K562 (cell line): ENCODE data around the gene PLEKHH3. TPM values are rescaled to one million over a fixed set of nuclear protein-coding genes. Genes with fewer than 3 reads are reported as not detected.

Experiments used
- ATF2 ChIP-seq: sonication (generic); formaldehyde crosslinking; IDR thresholded peaks from 2 replicates; pipeline ENCODE4 v1.8.1; 2022; ENCODE audit warnings: missing genetic modification reagents
- ATF7 ChIP-seq: fragments of 450-650 bp; IDR thresholded peaks from 2 replicates; pipeline ENCODE4 v1.7.1; 2014; ENCODE audit warnings: mild to moderate bottlenecking, moderate library complexity
- CXXC5 ChIP-seq: fragments of 250-450 bp; sonication (Bioruptor Pico); IDR thresholded peaks from 2 replicates; pipeline ENCODE4 v1.8.0; 2022; ENCODE audit warnings: inconsistent platforms, mild to moderate bottlenecking, moderate library complexity
- GABPB1 ChIP-seq: sonication (generic); formaldehyde crosslinking; IDR thresholded peaks from 2 replicates; pipeline ENCODE4 v1.8.0; 2022; ENCODE audit warnings: mild to moderate bottlenecking, missing genetic modification reagents
- HDAC8 ChIP-seq: fragments of 450-650 bp; IDR thresholded peaks from 2 replicates; pipeline ENCODE4 v1.6.1; 2016; ENCODE audit warnings: mild to moderate bottlenecking, missing genetic modification characterization, moderate library complexity, missing compliant biosample characterization
- JUND ChIP-seq, 2 experiments: IDR thresholded peaks; 2 replicates in 1 of 2; 3 replicates in 1 of 2; pipeline ENCODE4 v1.6.1; 2011; ENCODE audit warnings: borderline replicate concordance in 2 of 2, low read depth in 2 of 2, low read length in 2 of 2, improper control_type of control experiment in 1 of 2, missing biosample characterization in 1 of 2, missing genetic modification characterization in 1 of 2, missing genetic modification reagents in 1 of 2
- KHSRP ChIP-seq: fragments of 450-650 bp; IDR thresholded peaks from 2 replicates; pipeline ENCODE4 v1.6.1; 2017
- MITF ChIP-seq: IDR thresholded peaks from 2 replicates; pipeline ENCODE4 v1.6.1; 2014; ENCODE audit warnings: antibody characterized with exemption
- PHF21A ChIP-seq: fragments of 450-650 bp; IDR thresholded peaks from 2 replicates; pipeline ENCODE4 v1.6.1; 2017; ENCODE audit warnings: low read depth, borderline replicate concordance
- RBM34 ChIP-seq: fragments of 200-400 bp; formaldehyde crosslinking; IDR thresholded peaks from 2 replicates; pipeline ENCODE4 v1.6.1; 2018; ENCODE audit warnings: low read length, borderline replicate concordance; ENCODE audit not compliant: insufficient read depth
- TSC22D4 ChIP-seq: fragments of 450-650 bp; IDR thresholded peaks from 2 replicates; pipeline ENCODE4 v1.6.1; 2016; ENCODE audit warnings: missing genetic modification characterization, missing biosample characterization, control low read depth
- U2AF2 ChIP-seq: fragments of 200-400 bp; formaldehyde crosslinking; optimal IDR thresholded peaks from 2 replicates; pipeline ENCODE3; 2017; ENCODE audit warnings: low read depth, mild to moderate bottlenecking, low read length
- ZBTB33 ChIP-seq: sonication (generic); formaldehyde crosslinking; IDR thresholded peaks from 2 replicates; pipeline ENCODE4 v1.8.1; 2023; ENCODE audit warnings: mild to moderate bottlenecking, missing genetic modification reagents
- ZBTB34 ChIP-seq: fragments of 250-450 bp; sonication (Bioruptor Pico); IDR thresholded peaks from 2 replicates; pipeline ENCODE4 v1.8.0; 2021; ENCODE audit warnings: mild to moderate bottlenecking, moderate library complexity
- ZKSCAN3 ChIP-seq: fragments of 250-450 bp; sonication (Bioruptor Pico); IDR thresholded peaks from 2 replicates; pipeline ENCODE4 v1.4.0; 2020
- ZMIZ1 ChIP-seq, 2 experiments: fragments of 150-350 bp in 1 of 2; IDR thresholded peaks; 2 replicates each; pipeline ENCODE4 v1.6.1; 2012 to 2016; ENCODE audit warnings: low read depth in 2 of 2, low read length in 2 of 2, mild to moderate bottlenecking in 1 of 2, moderate library complexity in 1 of 2
- ZNF24 ChIP-seq: fragments of 450-650 bp; IDR thresholded peaks from 2 replicates; pipeline ENCODE4 v1.6.1; 2016
- polyA plus RNA-seq, 8 experiments: library from polyadenylated mRNA; depleted of rRNA in 4 of 8; stranded (reverse) in 5 of 8; unstranded in 3 of 8; fragments of >200 nt; fragmentation: Nextera tagmentation in 2 of 8; fragmentation: Illumina TruSeq in 1 of 8; extraction: Ambion mirVana in 2 of 8; extraction: Trizol in 1 of 8; gene quantifications; 2 replicates each; pipeline versions ENCODE4 v1.2.1 to v1.2.3, GENCODE V29; 2011 to 2014; ENCODE audit warnings: inconsistent platforms in 1 of 8, missing spikeins in 1 of 8
- total RNA-seq, 7 experiments: library from RNA; depleted of rRNA in 6 of 7; stranded (reverse); fragments of >200 nt in 6 of 7; fragmentation: Illumina TruSeq in 2 of 7; extraction: Trizol in 2 of 7; gene quantifications; 2 replicates each; pipeline versions ENCODE4 v1.2.1 to v1.2.3, GENCODE V29; 2011 to 2021; ENCODE audit warnings: low replicate concordance in 1 of 7

PLEKHH3 gene
- total and polyA plus RNA-seq, 9 of the 15 experiments (the other 6 are each of a cell fraction or from before 2014, with no cell fraction given) = 0.58 to 34.5 (median 5.0) TPM

- TF ChIP-seq JUND (IDR thresholded peaks at IDR 0.05; ENCODE audit: borderline replicate concordance, low read depth, low read length) (peak; percentile 67), JUND (tag; IDR thresholded peaks at IDR 0.05; ENCODE audit: borderline replicate concordance, low read depth, low read length) (no peak), GABPB1 (CRISPR knock-in tag) (no peak), ZKSCAN3 (CRISPR knock-in tag) (no peak), ZBTB33 (CRISPR knock-in tag) (no peak), HDAC8 (tag) (no peak), ZBTB34 (no peak), ATF2 (CRISPR knock-in tag) (no peak), ZMIZ1 (IDR thresholded peaks at IDR 0.05; ENCODE audit: low read depth in 2 of 2, low read length in 2 of 2) (peak in 1 of 2 experiments; percentile 49; a peak in 1 of 4 replicates), PHF21A (no peak), ZNF24 (no peak), ATF7 (peak; percentile 24; the same call in 1 of the 2 replicates), RBM34 (no peak), U2AF2 (no peak), MITF (no peak), CXXC5 (peak; percentile 69), TSC22D4 (tag) (no peak), KHSRP (no peak)
Observed at GRCh38 chr17:42677921-42678781, 1.4 kb upstream of the PLEKHH3 start (continued).
